Measurements from ENCODE around the gene TMEFF2.

The TMEFF2 gene

GRCh38 chr2:191961556-191961955, 233.2 kb downstream of the TMEFF2 start:
- DNase-seq (ENCODE audit: low read depth), result no peak
- TF ChIP-seq CTCF (IDR thresholded peaks at IDR 0.05; ENCODE audit: low read depth, low read length) (no peak), MYC (IDR thresholded peaks at IDR 0.05; ENCODE audit: low read depth, low read length) (no peak), MAX (IDR thresholded peaks at IDR 0.05; ENCODE audit: low read depth, low read length) (no peak), POLR2A (IDR thresholded peaks at IDR 0.05; ENCODE audit: extremely low read depth, insufficient read length) (no peak)
- H3K4me3 ChIP-seq (ENCODE audit: low read depth, low read length), result no peak overlapping the region

- TF ChIP-seq MYC (IDR thresholded peaks at IDR 0.05; ENCODE audit: low read depth, low read length) (no peak), MAX (IDR thresholded peaks at IDR 0.05; ENCODE audit: low read depth, low read length) (no peak), CTCF (IDR thresholded peaks at IDR 0.05; ENCODE audit: low read depth, low read length) (no peak), POLR2A (IDR thresholded peaks at IDR 0.05; ENCODE audit: extremely low read depth, insufficient read length) (no peak)
- H3K4me3 ChIP-seq (ENCODE audit: low read depth, low read length), result no peak overlapping the region
- DNase-seq (ENCODE audit: low read depth), result no peak
Measured at GRCh38 chr2:191959209-191959608, 235.5 kb downstream of the TMEFF2 start.

- TF ChIP-seq POLR2A (IDR thresholded peaks at IDR 0.05; ENCODE audit: extremely low read depth, insufficient read length) (no peak), MYC (IDR thresholded peaks at IDR 0.05; ENCODE audit: low read depth, low read length) (no peak), CTCF (IDR thresholded peaks at IDR 0.05; ENCODE audit: low read depth, low read length) (no peak)
- no peak for DNase-seq (ENCODE audit: low read depth)
Measured at GRCh38 chr2:191957996-191958860, 236.5 kb downstream of the TMEFF2 start.

GRCh38 chr2:191954451-191954850, 240.3 kb downstream of the TMEFF2 start:
- no peak overlapping the region for H3K4me3 ChIP-seq (ENCODE audit: low read depth, low read length)
- DNase-seq (ENCODE audit: low read depth), result no peak
- no peak for TF ChIP-seq MAX (IDR thresholded peaks at IDR 0.05; ENCODE audit: low read depth, low read length)
- TF ChIP-seq POLR2A (IDR thresholded peaks at IDR 0.05; ENCODE audit: extremely low read depth, insufficient read length), result no peak
- TF ChIP-seq MYC (IDR thresholded peaks at IDR 0.05; ENCODE audit: low read depth, low read length), result no peak
- TF ChIP-seq CTCF (IDR thresholded peaks at IDR 0.05; ENCODE audit: low read depth, low read length), result no peak

More at GRCh38 chr2:191957996-191958860, 236.5 kb downstream of the TMEFF2 start:
- no peak overlapping the region for H3K4me3 ChIP-seq (ENCODE audit: low read depth, low read length)

- TF ChIP-seq POLR2A (IDR thresholded peaks at IDR 0.05; ENCODE audit: extremely low read depth, insufficient read length) (no peak), CTCF (IDR thresholded peaks at IDR 0.05; ENCODE audit: low read depth, low read length) (no peak), MYC (IDR thresholded peaks at IDR 0.05; ENCODE audit: low read depth, low read length) (no peak), MAX (IDR thresholded peaks at IDR 0.05; ENCODE audit: low read depth, low read length) (no peak)
- DNase-seq (ENCODE audit: low read depth), result no peak
- H3K4me3 ChIP-seq (ENCODE audit: low read depth, low read length), result no peak overlapping the region
Measured at GRCh38 chr2:191952515-191953270, 242.0 kb downstream of the TMEFF2 start.

Measured in NB4 (cell line).